GM19397 (cell line): Measurements from ENCODE around the gene HAS3.

Source experiments
- ATAC-seq: cut with Tn5 transposase; IDR thresholded peaks from one replicate; pipeline ENCODE4 v1.9.1; 2021; ENCODE audit warnings: mild to moderate bottlenecking, moderate library complexity; ENCODE audit not compliant: unreplicated experiment

Gene HAS3

DNA sequence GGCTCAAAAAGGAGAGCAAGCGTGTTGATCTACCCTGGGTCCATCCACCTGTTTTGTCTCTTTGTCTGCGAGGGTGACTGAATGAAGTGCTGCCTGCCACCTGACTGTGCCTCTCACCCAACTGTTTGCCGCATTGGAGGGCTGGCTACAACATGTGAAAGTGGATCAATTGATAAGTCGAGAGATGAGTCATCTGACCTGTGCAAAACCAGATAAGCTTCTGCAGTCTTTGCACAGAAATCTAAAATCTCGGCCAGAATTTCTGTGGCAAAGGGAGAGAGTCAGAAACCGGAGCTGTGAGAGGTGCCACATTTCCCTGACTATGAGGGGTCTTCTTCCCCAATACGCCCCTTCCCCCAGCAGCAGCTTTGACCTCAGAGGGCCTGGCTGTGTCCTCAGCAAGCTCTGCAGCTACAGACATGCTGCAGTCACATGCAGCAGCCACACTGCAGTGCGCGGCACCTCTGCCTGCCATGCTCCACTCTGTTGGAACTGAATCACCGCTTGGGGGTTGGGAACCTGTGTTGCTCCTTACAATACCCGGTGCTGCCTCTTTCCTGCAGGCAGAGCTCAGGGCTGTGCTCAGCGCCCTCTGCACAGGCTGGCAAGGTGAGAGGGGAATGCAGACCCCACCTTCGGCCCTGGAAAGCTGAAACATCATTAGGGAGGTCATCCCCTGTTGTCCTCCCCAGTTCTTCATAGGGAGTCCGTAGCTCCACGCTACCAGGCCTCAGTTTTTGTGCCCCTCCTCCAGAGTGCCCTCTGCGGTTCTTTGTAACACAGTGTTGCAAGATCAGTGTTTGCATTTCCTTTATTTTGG lies 16.2 kb upstream of the HAS3 start:
- ATAC-seq: no peak

DNA sequence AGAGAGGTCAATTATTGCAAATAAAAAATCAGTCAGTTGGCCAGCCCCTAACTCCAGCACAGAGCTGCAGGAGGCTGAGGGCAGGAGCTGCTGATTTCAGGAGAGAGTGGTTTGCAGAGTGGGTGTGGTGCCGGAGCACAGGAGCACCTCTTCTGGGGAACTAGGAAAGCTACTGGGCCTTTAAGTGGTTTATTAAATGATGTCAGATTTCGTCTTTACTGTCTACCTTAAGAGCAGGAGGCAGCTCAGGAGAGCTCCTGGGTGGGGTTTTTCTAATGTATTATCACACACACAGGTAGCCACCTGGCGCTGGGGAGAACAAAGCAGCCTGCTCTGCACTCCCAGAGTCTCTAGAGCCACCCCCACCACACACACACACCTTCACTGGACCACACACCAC lies 11.5 kb upstream of the HAS3 start:
- no peak for ATAC-seq

DNA sequence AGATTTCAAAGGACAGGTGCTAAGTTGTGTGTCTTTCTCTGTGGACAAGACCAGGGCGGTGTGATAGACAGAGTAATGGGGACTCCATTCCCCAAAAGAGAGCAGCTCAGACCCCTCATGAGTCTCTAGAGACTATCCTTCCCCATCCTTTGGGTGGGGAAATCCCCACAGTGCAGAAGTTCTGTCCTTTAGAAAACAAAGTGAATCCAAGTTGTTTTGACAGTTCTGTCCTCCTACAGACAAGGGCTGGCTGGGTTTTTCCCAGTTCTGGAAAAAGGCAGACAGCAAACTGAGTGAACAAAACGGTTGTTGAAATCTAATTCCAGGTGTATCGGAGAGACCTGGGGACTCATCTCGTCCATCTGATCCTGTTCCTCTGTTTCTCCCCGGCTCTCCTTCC lies 11.0 kb upstream of the HAS3 start:
- ATAC-seq: no peak

DNA sequence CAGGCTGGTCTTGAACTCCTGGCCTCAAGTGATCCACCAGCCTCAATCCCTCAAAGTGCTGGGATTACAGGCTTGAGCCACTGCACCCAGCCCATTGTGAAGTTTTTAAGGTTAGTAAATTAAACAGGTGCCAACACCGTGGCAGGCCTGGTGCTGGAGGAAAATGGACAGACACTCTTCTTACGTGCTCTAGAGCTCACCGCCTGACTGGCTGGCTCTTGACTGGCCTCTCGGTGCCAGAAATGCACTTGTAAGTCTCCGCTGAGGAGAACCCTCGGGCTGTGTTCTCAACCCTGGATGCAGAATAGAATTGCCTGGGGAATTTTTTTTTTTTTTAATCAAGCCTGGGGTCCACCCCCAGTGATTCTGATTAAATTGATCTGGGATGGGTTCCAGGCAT lies 10.3 kb upstream of the HAS3 start:
- ATAC-seq: no peak

DNA sequence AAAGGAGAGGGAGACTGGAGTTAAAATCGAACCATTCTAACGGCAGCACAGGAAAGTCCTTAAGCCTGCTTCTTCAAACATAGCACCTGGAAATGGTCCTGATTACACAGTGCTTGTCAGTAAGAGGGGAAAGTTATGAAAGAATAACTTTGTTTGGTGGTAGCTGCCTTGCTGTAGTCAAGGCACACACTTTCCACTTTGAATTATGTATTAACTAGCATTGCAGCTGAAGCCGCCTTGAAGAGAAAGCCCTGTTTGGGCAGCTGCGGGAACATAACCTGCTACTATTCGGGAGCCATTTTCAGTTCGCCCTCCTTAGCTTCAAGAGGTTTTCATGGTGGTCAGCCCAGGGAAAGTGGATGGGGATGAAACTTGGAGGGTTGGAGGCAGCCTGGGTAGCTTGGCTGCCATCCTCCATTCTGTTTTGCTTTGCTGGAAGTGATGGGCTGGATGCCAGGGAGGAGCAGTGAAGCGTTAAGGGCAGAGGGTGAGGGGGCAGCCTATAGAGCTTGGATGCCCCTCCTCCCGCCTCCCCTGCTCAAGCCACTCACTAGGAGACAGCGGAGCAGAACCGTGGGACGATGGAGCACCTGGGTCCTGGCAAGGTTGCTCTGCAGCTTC lies 5.3 kb upstream of the HAS3 start:
- no peak for ATAC-seq

DNA sequence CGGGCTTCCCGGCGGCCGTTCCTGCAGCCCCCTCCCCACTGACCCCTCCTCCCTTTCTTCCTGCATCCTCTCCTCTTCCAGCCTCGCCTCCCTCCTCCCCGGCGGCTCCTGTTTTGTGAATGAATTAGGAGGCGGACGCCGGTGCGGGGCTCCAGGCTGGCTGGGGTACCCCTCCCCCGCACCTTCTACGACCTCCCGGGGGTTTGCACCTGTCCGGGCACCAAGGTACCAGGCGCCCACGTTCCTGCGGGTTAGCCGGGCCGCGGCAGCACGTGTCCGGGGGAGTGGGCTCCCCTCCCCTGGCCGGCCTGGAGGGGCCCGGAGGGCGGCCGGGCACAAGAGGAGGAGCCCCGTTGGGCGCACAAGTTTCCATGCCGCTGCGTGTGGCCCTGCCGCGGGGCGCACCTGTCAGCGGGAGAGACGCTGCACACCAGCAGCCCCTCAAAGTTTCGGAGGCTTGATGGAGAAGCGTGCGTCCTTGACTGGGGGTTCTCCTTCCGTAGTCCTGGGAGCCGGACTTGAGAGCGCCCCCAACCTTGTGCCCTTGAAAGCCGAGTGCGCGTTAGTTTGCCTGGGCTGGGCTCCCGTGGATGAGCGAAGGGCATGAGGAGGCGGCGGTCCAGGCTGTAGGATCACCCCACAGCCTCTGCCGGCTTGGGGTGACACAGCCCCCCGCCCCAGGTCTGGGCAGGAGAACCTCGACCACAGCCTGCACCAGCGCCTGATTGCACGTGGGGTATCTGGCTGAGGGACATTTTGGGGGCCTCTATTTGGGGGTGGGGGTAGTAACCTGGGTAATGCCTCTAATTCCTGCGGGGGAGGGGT lies 1.2 kb downstream of the HAS3 start:
- ATAC-seq: no peak

DNA sequence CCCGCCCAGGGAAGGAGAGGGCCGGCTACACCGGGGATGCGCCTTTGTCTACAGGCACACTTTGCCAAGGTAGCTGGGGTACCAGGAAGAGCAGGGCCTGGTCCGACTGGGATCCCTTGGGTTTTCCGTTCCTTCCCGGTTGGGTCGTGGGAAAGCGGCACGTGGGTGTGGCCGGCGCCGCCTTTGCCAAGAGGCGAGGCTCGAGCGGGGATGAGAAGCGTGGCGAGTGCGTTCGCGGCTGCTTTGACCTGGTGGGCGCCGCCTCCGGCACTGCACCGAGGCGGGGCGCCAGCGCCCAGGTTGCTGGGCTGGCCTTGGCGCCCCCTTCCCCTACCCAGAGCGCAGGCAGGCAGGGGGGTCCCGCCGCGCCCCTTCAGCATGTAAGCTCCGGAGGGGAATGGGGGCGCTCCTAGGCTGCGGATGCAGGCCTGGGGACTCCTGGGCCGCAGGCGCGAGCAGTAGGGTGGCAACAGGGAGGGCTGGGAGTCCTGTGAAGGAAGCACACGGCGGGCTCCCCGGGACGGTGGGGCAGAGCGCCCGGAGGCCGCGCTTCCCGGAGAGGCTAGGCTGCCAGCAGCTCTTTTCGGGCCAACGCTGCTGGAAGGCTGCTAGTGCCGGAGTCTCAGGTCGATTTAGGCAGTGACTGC lies 2.0 kb downstream of the HAS3 start:
- no peak for ATAC-seq

DNA sequence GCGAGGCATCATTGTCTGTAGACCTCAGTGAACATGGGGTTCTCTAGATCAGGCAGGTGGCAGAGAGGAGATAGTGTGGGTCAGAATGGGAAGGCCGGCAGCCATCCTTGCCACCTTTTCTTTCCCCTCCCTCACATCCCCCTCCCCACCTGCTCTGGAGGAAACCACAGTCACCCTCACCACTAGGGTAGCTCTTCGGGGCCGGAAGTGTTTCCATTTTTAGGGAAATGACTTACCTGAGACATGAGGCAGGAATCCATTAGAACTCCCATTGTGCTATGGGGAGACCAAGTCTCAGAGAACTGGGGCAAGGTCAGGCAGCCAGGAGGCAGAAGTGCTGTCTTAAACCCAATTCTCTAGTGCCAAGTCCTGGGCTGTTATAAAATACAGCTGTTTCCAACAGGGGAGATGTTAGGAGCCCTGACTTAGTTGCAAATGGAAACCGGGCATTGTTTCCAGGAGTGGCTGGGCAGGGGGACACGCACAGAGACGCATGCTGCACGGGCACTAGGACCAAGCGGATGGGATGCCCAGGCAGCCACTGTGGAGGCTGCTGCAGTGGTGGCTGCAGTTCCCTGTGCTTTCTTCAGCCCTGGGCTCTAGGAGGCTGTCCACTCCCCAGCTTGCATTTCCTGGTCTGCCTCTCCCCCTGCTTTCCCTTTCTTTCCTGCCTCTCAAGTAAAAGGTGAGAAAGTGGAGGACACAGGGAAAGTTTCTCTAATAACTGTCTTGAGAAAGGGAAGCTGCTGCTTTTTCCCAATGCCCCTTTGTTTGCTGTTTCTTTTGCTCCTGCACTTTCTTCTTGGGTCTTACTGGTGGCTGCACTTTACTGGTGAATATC lies 2.8 kb downstream of the HAS3 start:
- ATAC-seq: no peak

DNA sequence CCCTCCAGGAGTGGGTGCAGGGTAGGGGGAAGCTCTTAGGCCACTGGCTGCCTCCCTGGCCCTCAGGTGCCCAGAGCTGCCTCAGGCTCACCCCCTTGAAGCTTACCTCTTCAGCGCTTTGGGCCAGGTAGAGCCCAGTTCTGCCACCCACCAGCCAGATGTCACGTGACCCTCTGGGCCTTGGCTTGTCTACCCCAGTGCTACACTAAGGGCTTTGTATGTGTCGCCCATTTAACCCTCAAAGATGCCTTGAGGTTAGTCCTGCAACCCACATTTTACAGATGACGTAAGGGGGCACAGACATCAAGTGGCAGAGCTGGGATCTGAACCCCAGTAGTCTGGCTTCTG lies 3.4 kb downstream of the HAS3 start:
- no peak for ATAC-seq

DNA sequence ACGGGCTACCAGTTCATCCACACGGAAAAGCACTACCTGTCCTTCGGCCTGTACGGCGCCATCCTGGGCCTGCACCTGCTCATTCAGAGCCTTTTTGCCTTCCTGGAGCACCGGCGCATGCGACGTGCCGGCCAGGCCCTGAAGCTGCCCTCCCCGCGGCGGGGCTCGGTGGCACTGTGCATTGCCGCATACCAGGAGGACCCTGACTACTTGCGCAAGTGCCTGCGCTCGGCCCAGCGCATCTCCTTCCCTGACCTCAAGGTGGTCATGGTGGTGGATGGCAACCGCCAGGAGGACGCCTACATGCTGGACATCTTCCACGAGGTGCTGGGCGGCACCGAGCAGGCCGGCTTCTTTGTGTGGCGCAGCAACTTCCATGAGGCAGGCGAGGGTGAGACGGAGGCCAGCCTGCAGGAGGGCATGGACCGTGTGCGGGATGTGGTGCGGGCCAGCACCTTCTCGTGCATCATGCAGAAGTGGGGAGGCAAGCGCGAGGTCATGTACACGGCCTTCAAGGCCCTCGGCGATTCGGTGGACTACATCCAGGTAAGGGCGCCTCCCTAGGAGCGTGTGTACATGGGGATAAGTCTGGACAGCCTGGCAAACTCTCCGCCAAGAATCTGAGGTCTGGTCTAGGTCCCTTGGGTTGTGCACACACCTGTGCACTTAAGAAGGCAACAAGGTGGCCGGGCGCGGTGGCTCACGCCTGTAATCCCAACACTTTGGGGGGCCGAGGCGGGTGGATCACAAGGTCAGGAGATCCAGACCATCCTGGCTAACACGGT lies 4.2 kb downstream of the HAS3 start:
- no peak for ATAC-seq

DNA sequence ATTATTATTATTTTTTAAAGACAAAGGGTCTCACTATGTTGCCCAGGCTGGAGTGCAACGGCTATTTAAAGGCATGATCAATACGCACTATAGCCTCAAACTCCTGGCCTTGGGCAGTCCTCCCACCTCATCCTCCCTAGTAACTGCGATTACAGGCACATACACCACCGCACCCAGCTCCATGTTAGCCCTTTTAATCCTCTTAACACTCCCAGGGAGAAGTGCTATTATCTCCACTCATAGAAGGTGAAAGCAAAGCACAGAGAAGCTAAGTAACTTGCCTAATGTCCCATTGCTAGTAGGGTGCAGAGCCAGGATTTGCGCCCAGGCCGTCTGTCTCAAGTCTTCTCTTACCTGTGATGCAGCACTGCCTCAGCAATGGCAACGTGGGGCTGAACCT lies 5.0 kb downstream of the HAS3 start:
- ATAC-seq: no peak

DNA sequence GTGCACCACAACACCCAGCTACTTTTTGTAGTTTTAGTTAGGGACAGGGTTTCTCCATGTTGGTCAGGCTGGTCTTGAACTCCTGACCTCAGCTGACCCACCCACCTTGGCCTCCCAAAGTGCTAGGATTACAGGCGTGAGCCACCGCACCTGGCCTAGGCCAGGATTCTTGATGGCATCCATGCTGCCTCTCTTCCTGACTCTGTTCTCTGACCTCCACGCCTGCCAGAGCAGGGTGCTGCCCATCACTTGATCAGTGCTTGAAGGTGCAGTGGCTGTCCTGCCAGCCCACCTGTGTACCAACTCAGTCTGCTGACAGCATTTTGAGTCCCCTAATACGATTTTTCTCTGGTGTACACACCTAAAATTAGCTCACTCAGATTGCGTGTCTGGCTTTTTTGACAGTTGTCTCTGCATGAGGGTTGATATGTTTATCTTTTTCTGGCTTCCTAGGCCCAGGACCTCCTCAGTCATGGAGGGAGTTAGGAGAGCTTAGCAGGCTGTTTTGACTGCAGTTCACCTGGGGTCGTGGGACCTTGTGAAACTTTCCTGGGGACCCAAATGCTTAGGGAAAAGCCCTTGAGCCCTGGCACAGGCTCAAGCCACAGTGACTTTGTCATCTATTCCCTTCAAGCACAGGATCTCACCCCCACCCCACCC lies 5.9 kb downstream of the HAS3 start:
- no peak for ATAC-seq

DNA sequence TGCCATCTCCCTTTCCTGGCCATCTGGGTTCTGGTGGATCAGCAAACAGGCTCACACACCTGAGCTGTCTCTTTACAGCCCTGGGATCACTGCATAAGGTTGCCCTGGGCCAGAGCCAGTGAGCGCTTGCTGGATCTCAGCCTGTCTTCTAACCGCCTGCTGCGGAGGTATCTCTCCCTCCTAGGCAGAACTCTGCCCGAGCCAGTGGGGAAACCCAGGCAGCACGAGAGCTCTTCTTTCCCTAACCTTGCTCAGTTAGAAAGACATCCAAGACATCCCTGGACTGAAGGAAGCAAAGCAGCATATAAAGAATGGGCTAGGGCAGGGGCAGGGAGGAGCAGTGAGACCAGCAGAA lies 6.4 kb downstream of the HAS3 start:
- no peak for ATAC-seq

DNA sequence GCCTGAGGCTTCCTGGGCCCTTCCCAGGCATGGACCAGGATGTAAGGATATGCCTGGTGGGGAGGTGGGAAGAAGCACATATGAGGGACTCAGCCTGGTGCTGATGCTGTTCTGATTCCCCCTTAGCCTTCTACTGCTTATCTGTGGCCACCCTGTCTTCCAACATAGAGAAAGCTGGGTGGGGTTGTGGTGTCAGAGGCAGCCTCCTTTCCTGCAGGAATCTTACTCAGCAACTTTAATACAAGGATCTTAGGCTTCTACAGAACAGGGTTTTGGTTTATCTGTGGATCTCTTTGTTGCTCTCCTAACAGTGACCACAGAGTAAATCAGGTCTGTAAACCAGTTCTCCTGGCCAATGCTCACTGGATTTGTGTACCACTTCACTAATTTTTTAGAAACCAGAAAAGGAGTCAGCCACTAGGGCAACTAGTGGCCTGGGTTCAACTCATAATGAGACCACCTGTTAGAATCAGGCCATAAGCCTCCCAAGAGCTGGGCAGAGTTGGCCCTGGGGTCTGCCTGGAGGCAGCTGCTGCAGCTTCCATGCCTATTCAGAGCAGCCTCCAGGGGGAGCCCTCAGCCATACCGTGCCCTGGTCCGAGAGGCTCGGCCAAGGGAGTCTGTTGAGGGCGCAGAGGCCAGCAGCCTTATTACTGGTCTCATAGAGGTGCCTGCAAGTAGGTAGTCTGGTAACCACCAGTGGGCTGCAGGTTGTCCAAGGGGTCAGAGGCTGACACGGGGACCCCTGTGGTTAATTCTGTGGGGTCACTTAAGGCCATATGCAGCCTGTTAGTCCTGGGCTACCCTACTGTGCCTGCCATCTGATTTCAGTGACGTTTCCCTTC lies 7.1 kb downstream of the HAS3 start:
- no peak for ATAC-seq

DNA sequence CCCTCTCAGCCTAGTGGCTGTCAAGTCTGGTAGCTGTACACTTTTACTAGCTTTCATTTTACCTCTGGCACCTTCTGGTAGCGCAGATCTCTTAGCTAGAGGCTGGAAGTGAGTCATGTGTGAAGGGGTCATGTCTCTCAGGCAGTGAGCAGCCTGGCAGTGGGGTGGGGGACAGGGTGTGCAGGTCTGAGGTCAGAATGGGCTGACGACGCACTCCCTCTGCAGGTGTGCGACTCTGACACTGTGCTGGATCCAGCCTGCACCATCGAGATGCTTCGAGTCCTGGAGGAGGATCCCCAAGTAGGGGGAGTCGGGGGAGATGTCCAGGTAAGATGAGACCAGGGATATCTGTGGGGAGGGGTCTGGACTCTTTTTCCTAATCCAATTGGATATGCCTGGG lies 7.8 kb downstream of the HAS3 start:
- no peak for ATAC-seq

DNA sequence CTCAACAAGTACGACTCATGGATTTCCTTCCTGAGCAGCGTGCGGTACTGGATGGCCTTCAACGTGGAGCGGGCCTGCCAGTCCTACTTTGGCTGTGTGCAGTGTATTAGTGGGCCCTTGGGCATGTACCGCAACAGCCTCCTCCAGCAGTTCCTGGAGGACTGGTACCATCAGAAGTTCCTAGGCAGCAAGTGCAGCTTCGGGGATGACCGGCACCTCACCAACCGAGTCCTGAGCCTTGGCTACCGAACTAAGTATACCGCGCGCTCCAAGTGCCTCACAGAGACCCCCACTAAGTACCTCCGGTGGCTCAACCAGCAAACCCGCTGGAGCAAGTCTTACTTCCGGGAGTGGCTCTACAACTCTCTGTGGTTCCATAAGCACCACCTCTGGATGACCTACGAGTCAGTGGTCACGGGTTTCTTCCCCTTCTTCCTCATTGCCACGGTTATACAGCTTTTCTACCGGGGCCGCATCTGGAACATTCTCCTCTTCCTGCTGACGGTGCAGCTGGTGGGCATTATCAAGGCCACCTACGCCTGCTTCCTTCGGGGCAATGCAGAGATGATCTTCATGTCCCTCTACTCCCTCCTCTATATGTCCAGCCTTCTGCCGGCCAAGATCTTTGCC lies 9.0 kb downstream of the HAS3 start:
- no peak for ATAC-seq

DNA sequence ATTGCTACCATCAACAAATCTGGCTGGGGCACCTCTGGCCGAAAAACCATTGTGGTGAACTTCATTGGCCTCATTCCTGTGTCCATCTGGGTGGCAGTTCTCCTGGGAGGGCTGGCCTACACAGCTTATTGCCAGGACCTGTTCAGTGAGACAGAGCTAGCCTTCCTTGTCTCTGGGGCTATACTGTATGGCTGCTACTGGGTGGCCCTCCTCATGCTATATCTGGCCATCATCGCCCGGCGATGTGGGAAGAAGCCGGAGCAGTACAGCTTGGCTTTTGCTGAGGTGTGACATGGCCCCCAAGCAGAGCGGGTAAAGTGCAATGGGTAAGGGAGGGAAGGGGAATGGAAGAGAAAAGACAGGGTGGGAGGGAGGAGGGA lies 9.5 kb downstream of the HAS3 start:
- no peak for ATAC-seq

DNA sequence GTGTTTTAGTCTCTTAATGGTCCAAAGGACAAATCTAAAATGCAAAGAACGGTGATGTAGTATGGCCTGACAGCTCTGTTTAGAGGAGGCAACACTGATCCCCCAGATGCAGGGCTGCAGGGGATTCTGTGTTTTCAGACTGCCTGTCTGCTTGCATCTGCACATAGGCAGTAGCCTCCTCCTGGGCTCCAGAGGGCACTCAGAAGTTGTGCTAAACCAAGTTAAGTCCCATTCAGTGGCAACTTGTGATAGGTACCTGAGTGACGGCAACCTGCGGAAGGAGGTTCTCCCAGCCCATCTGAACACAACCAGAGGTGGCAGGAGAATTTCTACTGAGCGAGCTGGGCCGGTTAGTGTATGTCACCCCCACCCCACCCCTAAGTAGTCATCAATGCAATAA lies 9.9 kb downstream of the HAS3 start:
- no peak for ATAC-seq
